ENCODE results near the gene MAPK8.

Gene MAPK8

DNA sequence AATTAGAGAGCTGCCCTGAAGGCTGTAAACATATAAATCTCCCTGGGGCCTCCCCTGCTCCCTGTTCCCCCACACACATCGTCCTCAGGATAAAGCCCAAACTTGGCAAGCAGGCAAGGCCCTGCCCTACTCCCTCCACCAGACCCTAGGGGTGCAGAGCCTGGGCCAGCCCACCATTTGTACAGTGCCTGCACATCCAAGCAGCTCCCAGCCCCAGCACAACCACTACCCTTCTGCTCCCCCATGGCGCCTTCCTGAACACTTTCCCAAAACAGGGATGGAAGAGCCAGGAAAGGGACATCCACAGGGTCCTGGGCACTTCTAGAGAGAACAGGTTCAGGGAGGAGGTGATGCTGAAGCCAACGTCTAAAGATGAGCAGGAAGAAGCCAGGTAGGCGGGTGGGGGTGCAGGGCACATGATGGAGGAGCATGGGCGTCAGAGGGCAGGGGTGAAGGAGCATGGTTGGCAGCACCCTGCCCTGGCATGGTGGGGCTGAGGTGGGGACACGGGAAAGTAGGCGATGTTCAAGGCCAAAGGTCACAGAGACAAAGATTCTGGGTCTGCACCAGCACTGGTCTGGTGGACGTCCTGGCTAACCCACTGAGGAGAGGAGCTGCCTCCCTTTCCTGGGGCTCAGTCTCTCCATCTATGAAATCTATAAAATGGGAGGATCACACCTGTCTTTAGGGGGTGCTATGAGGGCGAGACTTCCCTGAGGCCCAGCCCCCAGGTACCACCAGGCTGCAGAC is 157.8 kb downstream of the MAPK8 start:
- no peak overlapping the region for H3K27ac ChIP-seq (ENCODE audit: low read depth, low read length)
- H3K4me3 ChIP-seq (ENCODE audit: low read depth in 1 of 2, low read length in 2 of 2): no peak overlapping the region
- H3K9me3 ChIP-seq (ENCODE audit: control insufficient read depth in 1 of 2, low read length in 2 of 2): no peaks in the 10 kb centered on the region
- H3K9ac ChIP-seq (ENCODE audit: low read depth in 1 of 2, low read length in 2 of 2): no peak overlapping the region
- H3K27me3 ChIP-seq (ENCODE audit: control insufficient read depth in 1 of 2, insufficient read depth in 2 of 2, low read length in 2 of 2): peaks cover 6 to 11% of the 10 kb centered on the region in 2 donors
- H3K36me3 ChIP-seq (ENCODE audit: control insufficient read depth in 1 of 2, insufficient read depth in 2 of 2, low read length in 2 of 2): no peaks in the 10 kb centered on the region
- no peaks in the 10 kb centered on the region for H3K4me1 ChIP-seq (ENCODE audit: control insufficient read depth in 1 of 2, insufficient read depth in 2 of 2, low read length in 2 of 2)

DNA sequence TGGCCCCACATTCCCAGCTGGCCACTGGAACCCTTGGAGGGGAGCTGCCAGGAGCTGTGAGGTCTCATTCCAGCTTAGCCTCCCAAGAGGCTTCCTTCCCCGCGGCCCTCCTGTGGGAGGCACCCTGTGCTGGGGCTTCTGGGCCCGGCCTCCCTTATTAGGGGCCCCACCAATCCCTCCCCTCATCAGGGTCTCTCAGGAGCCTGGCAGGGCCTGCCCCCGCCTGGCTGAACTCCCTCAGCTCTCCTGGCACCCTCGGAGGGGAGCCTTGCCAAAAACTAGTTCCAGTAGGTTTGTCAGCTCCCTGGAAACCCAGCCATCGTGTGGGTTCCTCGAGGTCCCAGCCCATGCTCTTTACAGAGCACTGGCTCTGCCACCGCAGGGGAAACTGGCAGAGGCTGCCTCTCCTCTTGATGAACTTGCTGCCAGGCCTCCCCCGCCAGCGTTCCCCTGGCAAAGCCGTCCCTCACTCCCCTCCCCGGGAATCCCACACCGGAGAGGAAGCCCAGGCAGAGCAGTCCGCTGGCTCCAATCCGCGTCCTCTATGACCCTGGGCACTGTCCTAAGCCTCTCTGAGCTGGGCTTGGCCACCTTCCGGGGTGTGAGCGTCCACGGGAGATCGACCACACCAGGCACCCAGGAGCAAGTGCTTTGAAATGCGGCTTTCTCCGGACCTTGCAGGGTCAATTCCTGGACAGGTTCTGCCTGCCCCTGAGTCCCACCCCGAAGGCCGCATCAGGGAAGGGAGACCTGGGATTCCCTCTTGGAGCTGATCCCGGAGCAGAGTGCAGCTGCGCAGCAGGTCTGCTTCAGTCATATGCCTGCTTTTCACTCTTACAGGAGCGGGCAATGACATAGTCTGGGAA is 158.6 kb downstream of the MAPK8 start:
- H3K36me3 ChIP-seq (ENCODE audit: control insufficient read depth in 1 of 2, insufficient read depth in 2 of 2, low read length in 2 of 2): no peaks in the 10 kb centered on the region
- no peak overlapping the region for H3K27ac ChIP-seq (ENCODE audit: low read depth, low read length)
- no peak overlapping the region for H3K4me3 ChIP-seq (ENCODE audit: low read depth in 1 of 2, low read length in 2 of 2)
- H3K9ac ChIP-seq (ENCODE audit: low read depth in 1 of 2, low read length in 2 of 2): no peak overlapping the region
- H3K9me3 ChIP-seq (ENCODE audit: control insufficient read depth in 1 of 2, low read length in 2 of 2): no peaks in the 10 kb centered on the region
- H3K27me3 ChIP-seq (ENCODE audit: control insufficient read depth in 1 of 2, insufficient read depth in 2 of 2, low read length in 2 of 2): peaks cover 6 to 11% of the 10 kb centered on the region in 2 donors
- H3K4me1 ChIP-seq (ENCODE audit: control insufficient read depth in 1 of 2, insufficient read depth in 2 of 2, low read length in 2 of 2): peaks cover 0 to 2% of the 10 kb centered on the region in 2 donors

DNA sequence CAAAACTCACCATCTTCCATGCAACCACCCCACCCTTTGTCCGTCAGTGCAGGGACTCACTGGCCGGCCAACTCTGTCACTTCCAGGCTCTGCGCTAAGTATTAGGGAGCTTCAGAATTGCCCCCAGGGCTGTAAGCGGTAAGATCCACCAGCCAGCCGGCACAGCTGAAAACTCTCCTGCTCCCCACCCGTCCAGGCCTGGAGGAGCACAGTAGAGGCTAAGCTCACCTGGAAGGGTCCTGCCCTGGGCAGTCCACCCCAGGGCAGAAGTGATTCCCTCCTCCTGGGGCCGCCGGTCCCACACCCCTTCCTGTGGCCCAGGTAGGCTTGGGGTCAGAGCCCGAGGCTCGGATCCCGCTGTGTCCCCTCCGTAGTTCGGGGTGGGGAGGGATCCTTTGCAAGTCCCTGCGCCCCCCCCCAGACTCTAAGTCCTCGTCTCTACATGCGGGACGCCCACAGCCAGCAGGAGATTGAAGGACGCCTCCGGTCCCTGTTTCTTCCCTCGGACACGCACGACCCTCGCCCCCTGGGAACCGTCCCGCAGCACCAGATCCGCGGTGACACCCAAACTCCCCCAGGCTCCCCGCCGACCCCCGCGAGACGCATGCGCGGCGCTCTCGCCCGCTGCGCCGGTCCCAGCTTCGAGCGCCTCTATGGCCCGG is 159.5 kb downstream of the MAPK8 start:
- Histone ChIP-seq H3K27me3 (ENCODE audit: control insufficient read depth in 1 of 2, insufficient read depth in 2 of 2, low read length in 2 of 2) (peaks cover 6 to 11% of the 10 kb centered on the region in 2 donors), H3K9me3 (ENCODE audit: control insufficient read depth in 1 of 2, low read length in 2 of 2) (no peaks in the 10 kb centered on the region), H3K36me3 (ENCODE audit: control insufficient read depth in 1 of 2, insufficient read depth in 2 of 2, low read length in 2 of 2) (no peaks in the 10 kb centered on the region), H3K9ac (ENCODE audit: low read depth in 1 of 2, low read length in 2 of 2) (no peak overlapping the region), H3K27ac (ENCODE audit: low read depth, low read length) (no peak overlapping the region), H3K4me1 (ENCODE audit: control insufficient read depth in 1 of 2, insufficient read depth in 2 of 2, low read length in 2 of 2) (peaks cover 0 to 10% of the 10 kb centered on the region in 2 donors), H3K4me3 (ENCODE audit: low read depth in 1 of 2, low read length in 2 of 2) (no peak overlapping the region)

DNA sequence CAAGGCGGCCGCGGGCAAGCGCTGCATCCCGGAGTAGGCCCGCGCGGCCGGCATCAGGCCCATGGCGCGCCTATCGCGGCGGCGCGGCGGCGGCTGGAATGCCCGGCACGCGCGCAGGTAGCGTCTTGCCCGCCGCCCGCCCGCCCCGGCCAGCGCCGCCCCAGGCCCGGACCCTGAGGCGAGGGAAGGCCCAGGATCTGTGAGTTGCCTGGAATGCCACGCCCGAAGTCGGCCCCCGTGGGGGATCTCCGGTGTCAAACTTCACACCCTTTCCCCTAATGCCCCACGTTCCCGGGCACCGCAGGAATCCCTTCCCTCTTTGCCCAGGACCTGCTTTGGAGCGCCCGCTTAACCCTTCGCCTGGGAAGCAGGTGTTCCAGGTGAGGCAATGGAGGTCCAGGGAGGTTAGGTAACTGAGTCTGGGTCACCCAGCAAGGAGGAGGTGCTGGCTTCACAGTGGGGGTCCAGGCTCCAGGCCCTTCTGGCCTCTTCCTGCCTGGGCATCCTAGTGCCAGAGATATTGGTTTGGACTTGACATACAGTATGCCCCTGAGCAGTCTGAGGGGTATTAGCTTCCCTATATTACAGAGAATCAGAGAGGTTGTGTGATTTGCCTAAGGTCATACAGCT is 160.2 kb downstream of the MAPK8 start:
- Histone ChIP-seq H3K9ac (ENCODE audit: low read depth in 1 of 2, low read length in 2 of 2) (no peak overlapping the region), H3K4me3 (ENCODE audit: low read depth in 1 of 2, low read length in 2 of 2) (no peak overlapping the region), H3K36me3 (ENCODE audit: control insufficient read depth in 1 of 2, insufficient read depth in 2 of 2, low read length in 2 of 2) (no peaks in the 10 kb centered on the region), H3K4me1 (ENCODE audit: control insufficient read depth in 1 of 2, insufficient read depth in 2 of 2, low read length in 2 of 2) (peaks cover 0 to 10% of the 10 kb centered on the region in 2 donors), H3K9me3 (ENCODE audit: control insufficient read depth in 1 of 2, low read length in 2 of 2) (no peaks in the 10 kb centered on the region), H3K27ac (ENCODE audit: low read depth, low read length) (no peak overlapping the region), H3K27me3 (ENCODE audit: control insufficient read depth in 1 of 2, insufficient read depth in 2 of 2, low read length in 2 of 2) (peaks cover 6 to 11% of the 10 kb centered on the region in 2 donors)

DNA sequence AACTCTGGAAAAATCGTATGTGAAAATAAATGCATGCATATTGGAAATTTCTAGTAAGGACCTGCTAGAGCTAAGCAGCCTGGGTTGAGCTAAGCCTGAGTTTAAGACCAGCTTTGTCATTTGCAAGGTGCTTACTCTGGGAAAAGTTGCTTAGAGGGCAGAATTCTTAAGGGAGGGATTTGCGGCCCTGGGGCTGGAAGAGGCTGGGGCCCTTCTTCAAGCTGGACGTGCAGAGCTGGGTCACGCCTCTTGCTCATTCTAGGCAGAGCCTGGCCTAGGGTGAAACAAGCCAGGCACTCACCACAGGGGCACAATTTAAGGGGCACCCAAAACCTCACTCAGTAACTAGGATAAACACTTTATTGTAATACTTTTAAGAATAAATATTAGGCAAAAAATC is 161.2 kb downstream of the MAPK8 start:
- H3K27ac ChIP-seq (ENCODE audit: low read depth, low read length): no peak overlapping the region
- H3K4me3 ChIP-seq (ENCODE audit: low read depth in 1 of 2, low read length in 2 of 2): no peak overlapping the region
- H3K9me3 ChIP-seq (ENCODE audit: control insufficient read depth in 1 of 2, low read length in 2 of 2): no peaks in the 10 kb centered on the region
- peaks cover 6 to 11% of the 10 kb centered on the region in 2 donors for H3K27me3 ChIP-seq (ENCODE audit: control insufficient read depth in 1 of 2, insufficient read depth in 2 of 2, low read length in 2 of 2)
- H3K36me3 ChIP-seq (ENCODE audit: control insufficient read depth in 1 of 2, insufficient read depth in 2 of 2, low read length in 2 of 2): no peaks in the 10 kb centered on the region
- H3K9ac ChIP-seq (ENCODE audit: low read depth in 1 of 2, low read length in 2 of 2): no peak overlapping the region
- peaks cover 0 to 10% of the 10 kb centered on the region in 2 donors for H3K4me1 ChIP-seq (ENCODE audit: control insufficient read depth in 1 of 2, insufficient read depth in 2 of 2, low read length in 2 of 2)

DNA sequence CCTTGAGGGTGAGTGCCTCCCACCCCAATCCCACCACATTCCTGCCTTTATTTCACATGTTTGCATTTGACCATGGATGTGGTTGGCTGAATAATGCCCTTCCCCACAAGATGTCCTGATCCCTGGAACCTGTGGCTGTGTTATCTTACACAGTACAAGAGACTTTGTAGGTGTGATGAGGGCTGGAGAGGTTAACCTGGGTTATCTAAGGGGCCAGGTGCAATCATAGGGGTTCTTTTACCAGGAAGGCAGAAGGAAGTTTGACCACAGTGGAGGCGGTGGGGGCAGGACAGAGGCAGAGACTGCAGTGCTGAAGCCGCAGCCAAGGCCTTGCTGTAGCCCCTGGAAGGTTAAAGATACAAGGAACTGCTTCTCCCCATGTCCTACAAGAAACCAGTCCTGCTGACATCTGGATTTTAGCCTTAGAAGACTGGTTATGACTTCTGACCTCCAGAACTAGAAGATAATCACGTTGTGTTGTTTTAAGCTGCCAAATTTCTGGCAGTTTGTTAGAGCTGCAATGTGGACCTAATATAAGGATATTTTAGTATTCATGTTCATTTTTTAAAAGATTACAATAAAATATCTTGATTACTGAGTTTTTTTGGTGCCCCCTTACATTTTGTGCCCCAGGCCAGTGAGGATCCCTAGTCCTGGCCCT is 161.8 kb downstream of the MAPK8 start:
- peaks cover 6 to 11% of the 10 kb centered on the region in 2 donors for H3K27me3 ChIP-seq (ENCODE audit: control insufficient read depth in 1 of 2, insufficient read depth in 2 of 2, low read length in 2 of 2)

DNA sequence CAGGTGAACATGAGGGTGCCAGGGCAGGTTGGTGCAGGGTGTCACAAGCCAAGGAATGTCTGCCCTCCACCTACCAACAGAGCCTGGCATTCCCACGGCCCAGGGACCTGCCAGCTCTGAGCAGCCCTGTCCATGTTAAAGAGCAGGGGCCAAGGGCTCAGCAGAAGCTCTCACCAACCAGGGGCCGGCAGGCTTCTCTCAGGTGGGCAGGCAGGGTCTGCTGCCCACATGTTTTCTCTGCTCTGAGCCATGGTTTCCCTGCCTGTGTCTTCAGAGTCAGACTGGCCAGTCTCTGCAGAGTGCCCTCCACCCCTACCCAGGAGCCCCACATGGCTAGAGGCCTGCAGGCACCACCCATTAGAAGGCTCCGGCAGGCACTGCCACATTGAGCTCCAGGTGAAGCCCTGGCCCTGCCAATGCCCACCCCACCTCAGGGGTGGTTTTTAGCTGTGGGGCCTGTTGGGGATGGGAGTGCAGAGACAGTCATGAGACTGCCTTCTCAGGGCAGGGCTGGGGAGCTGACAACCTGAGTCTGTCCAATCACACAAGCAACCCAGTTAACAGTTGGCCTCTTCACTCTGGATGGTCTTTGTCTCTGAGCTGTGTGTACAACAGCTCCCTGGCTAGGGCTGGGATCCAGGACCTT is 162.5 kb downstream of the MAPK8 start:
- no peaks in the 10 kb centered on the region for H3K9me3 ChIP-seq (ENCODE audit: control insufficient read depth in 1 of 2, low read length in 2 of 2)
- H3K36me3 ChIP-seq (ENCODE audit: control insufficient read depth in 1 of 2, insufficient read depth in 2 of 2, low read length in 2 of 2): no peaks in the 10 kb centered on the region
- H3K9ac ChIP-seq (ENCODE audit: low read depth in 1 of 2, low read length in 2 of 2): no peak overlapping the region
- H3K4me1 ChIP-seq (ENCODE audit: control insufficient read depth in 1 of 2, insufficient read depth in 2 of 2, low read length in 2 of 2): peaks cover 0 to 10% of the 10 kb centered on the region in 2 donors
- H3K27ac ChIP-seq (ENCODE audit: low read depth, low read length): no peak overlapping the region
- peaks cover 6 to 11% of the 10 kb centered on the region in 2 donors for H3K27me3 ChIP-seq (ENCODE audit: control insufficient read depth in 1 of 2, insufficient read depth in 2 of 2, low read length in 2 of 2)
- no peak overlapping the region for H3K4me3 ChIP-seq (ENCODE audit: low read depth in 1 of 2, low read length in 2 of 2)

More for the DNA sequence above, 161.8 kb downstream of the MAPK8 start:
- no peak overlapping the region for H3K9ac ChIP-seq (ENCODE audit: low read depth in 1 of 2, low read length in 2 of 2)
- H3K27ac ChIP-seq (ENCODE audit: low read depth, low read length): no peak overlapping the region
- no peaks in the 10 kb centered on the region for H3K9me3 ChIP-seq (ENCODE audit: control insufficient read depth in 1 of 2, low read length in 2 of 2)
- peaks cover 0 to 10% of the 10 kb centered on the region in 2 donors for H3K4me1 ChIP-seq (ENCODE audit: control insufficient read depth in 1 of 2, insufficient read depth in 2 of 2, low read length in 2 of 2)
- no peaks in the 10 kb centered on the region for H3K36me3 ChIP-seq (ENCODE audit: control insufficient read depth in 1 of 2, insufficient read depth in 2 of 2, low read length in 2 of 2)
- H3K4me3 ChIP-seq (ENCODE audit: low read depth in 1 of 2, low read length in 2 of 2): no peak overlapping the region

DNA sequence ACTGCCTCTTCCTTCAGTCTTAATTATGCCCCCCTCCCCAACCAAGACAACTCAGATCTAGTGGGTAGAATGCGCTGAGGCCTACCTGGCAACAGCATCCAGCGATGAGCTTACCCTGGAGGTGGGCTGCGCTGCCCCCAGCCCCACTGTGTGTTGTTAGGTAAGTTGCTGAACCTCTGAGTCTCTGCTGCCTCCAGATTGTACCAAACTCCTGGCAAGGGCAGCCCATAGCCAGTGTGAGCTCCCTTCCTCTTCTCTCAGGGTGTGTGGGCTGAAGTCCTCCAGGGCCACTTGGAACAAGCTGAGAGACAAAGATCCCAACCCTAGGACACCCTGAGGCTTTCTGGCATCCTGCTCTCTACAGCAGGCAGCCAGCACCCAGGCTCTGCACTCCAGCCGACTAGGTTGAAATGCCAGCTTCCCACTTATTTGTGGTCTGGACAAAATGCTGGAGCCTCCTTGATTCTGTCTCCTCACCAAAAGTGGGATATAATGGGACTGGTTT is 163.1 kb downstream of the MAPK8 start:
- no peak overlapping the region for H3K9ac ChIP-seq (ENCODE audit: low read depth in 1 of 2, low read length in 2 of 2)
- H3K36me3 ChIP-seq (ENCODE audit: control insufficient read depth in 1 of 2, insufficient read depth in 2 of 2, low read length in 2 of 2): no peaks in the 10 kb centered on the region
- H3K27me3 ChIP-seq (ENCODE audit: control insufficient read depth in 1 of 2, insufficient read depth in 2 of 2, low read length in 2 of 2): peaks cover 6 to 11% of the 10 kb centered on the region in 2 donors
- peaks cover 0 to 10% of the 10 kb centered on the region in 2 donors for H3K4me1 ChIP-seq (ENCODE audit: control insufficient read depth in 1 of 2, insufficient read depth in 2 of 2, low read length in 2 of 2)
- no peaks in the 10 kb centered on the region for H3K9me3 ChIP-seq (ENCODE audit: control insufficient read depth in 1 of 2, low read length in 2 of 2)
- no peak overlapping the region for H3K4me3 ChIP-seq (ENCODE audit: low read depth in 1 of 2, low read length in 2 of 2)
- no peak overlapping the region for H3K27ac ChIP-seq (ENCODE audit: low read depth, low read length)

Data from duodenal mucosa (tissue), 2 donors.